Activated T-helper 2 cell treated with anti-CD3 and anti-CD28 coated beads, Interferon-gamma antibody, Interleukin-2, Interleukin-4, amounts not matched to agents 10 μg/mL and 5 μg/mL and 100 μg/mL, durations not matched to agents 14 hours and 24 hours and 36 hours (primary cell): Measurements from ENCODE around the gene DCHS1. TPM values are rescaled to one million over a fixed set of nuclear protein-coding genes. Genes with fewer than 3 reads are reported as not detected.

Experiments
- DNase-seq: peaks from one replicate; pipeline ENCODE4 v3.0.0; 2021; ENCODE audit warnings: low spot score
- H3K27ac Mint-ChIP-seq: one replicate; pipeline ENCODE4 v1.8.0; 2021; ENCODE audit warnings: mixed read lengths
- H3K27me3 Mint-ChIP-seq: one replicate; pipeline ENCODE4 v1.8.0; 2021; ENCODE audit warnings: low read depth, mixed read lengths
- H3K36me3 Mint-ChIP-seq: one replicate; pipeline ENCODE4 v1.8.0; 2021; ENCODE audit warnings: low read depth, mixed read lengths
- H3K4me1 Mint-ChIP-seq: one replicate; pipeline ENCODE4 v1.8.0; 2021; ENCODE audit warnings: low read depth, mixed read lengths
- H3K4me3 Mint-ChIP-seq: one replicate; pipeline ENCODE4 v1.8.0; 2021; ENCODE audit warnings: low read depth, mild to moderate bottlenecking, moderate library complexity, mixed read lengths
- H3K9me3 Mint-ChIP-seq: one replicate; pipeline ENCODE4 v1.8.0; 2021; ENCODE audit warnings: mixed read lengths
- intact Hi-C: fragments of 100-400 bp; cut with micrococcal nuclease; formaldehyde crosslinking; loops from one replicate; pipeline ENCODE4 v1.15.1; 2023
- total RNA-seq: library from RNA; stranded (reverse); gene quantifications from 2 replicates; pipeline ENCODE4 v1.2.3, GENCODE V29; 2022

DCHS1 gene
- total RNA-seq, 1 donor from 2014 or later, result 0.57 TPM

DNA sequence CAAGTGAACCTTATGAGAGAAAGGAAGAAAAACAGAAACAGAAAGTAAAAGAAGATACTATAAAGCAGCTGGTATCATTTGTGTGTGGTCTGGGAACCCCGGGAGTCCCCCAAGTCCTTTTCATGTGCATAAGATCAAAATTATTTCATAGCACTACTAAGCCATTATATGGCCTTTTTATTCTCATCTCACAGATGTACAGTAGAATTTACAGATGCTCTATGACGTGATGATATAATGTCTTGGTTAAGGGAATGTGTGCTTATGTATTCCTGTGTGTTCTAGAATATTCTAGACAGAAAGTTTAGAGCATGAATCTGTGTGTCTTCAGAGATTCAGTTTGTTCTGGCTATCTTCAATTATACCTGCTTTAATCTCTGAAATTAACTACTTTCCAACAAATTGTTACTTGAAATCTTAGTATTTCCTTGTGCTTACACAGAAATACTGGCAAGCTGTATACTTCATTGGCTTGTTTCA is 27.8 kb downstream of the DCHS1 start:
- no peak overlapping the region for H3K27ac Mint-ChIP-seq
- DNase-seq, result no peak
- H3K9me3 Mint-ChIP-seq, result no peaks in the 10 kb centered on the region
- intact Hi-C loops, result no loop called here
- peaks cover 13% of the 10 kb centered on the region for H3K4me1 Mint-ChIP-seq
- H3K4me3 Mint-ChIP-seq, result peak overlapping the region; percentile 54
- H3K27me3 Mint-ChIP-seq, result no peaks in the 10 kb centered on the region
- no peaks in the 10 kb centered on the region for H3K36me3 Mint-ChIP-seq

DNA sequence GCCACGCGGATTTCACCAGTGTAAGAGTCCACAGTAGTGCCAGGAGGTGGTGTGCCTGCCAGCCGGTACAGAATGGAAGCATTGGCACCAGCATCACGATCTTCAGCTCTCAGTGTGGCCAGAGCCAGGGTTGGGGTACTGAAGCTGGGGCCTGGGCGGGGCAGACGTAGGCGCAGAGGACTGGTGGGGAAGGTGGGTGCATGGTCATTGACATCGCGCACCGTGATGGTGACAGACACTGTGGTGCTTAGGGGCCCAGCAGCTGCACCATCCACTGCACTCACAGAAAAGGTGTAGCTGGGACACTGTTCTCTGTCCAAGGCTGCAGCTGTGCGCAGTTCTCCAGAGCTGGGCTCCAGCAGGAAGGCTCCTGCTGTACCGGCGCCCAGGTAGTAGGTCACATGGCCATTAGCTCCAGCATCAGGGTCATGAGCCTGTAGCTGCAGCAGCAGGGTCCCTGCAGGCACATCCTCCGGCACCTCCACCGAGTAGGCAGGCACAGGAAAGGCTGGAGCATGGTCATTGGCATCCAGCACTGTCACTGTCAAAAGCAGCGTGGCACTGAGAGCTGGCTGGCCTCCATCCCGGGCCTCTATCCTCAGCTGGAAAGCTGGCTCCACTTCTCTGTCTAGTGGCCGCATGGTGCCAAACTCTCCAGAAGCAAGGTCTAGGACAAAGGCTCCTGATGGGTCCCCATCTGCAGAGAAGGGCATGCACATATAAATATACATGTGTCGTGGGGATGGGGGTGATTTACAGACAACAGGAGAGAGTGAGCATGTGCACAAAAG is 28.4 kb downstream of the DCHS1 start:
- intact Hi-C loops, result no loop called here
- Mint-ChIP-seq H3K27ac (no peak overlapping the region), H3K36me3 (no peaks in the 10 kb centered on the region), H3K4me3 (peak overlapping the region; percentile 54), H3K4me1 (peaks cover 13% of the 10 kb centered on the region), H3K9me3 (no peaks in the 10 kb centered on the region), H3K27me3 (no peaks in the 10 kb centered on the region)
- no peak for DNase-seq

DNA sequence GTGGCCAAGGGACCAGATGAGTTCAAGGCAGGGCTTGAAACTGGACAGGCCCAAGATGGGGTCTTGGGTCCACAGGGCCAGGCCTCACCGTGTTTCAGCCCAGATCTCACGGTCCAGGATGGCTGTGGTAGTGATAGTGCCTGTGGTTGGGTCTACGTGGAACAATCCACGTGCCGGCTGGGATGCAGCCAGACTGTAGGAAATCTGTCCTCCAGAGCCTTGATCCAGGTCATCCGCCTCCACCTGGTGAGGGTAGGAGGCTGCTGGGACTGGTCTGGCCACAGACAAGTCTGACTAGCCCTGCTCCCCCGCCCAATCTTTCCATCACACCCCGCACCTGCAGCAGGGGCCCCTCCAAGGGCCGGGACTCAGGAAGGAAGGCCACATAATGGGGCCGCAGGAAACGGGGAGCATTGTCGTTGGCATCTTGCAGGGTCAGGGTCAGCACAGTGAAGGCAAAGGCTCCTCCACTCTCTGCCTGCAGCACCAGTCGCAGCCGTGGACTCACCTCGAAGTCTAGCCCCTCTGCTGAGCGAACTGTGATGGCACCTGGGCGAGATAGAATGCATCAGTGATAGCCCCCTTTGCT is 29.7 kb downstream of the DCHS1 start:
- H3K4me1 Mint-ChIP-seq, result peaks cover 13% of the 10 kb centered on the region
- H3K4me3 Mint-ChIP-seq, result no peak overlapping the region
- no peaks in the 10 kb centered on the region for H3K9me3 Mint-ChIP-seq
- no peak for DNase-seq
- no peaks in the 10 kb centered on the region for H3K27me3 Mint-ChIP-seq
- H3K36me3 Mint-ChIP-seq, result no peaks in the 10 kb centered on the region
- intact Hi-C loops, result no loop called here
- H3K27ac Mint-ChIP-seq, result no peak overlapping the region

DNA sequence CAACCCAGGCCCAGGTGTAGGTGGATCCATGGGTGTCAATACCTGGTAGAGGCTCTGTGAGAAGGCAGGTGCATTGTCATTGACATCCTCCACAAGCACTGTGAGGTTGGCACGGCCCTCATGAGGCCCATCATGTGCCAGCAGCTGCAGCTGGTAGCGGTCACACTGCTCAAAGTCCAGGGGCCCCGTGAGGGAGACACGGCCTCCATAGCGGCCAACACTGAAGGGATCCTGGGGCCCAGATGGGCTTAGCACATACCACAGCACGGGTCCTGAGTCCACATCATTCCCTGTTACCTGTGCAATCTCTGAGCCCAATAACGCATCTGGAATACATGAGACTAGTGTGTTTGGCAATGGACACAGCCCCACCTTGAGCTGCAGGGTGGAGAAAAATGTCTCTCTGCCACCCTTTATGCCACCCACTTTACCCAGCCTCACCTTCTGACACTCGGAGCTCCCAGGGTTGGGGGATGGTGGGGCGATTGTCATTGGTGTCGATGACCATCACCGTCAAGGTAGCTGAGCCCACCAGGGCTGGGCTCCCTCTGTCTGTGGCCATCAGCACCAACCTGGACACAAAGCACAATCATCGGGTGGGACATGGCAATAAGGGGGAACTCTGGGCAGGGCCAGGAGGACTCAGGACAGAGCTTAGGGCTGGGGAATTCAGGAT is 30.3 kb downstream of the DCHS1 start:
- H3K4me1 Mint-ChIP-seq, result peaks cover 13% of the 10 kb centered on the region
- no peak overlapping the region for H3K27ac Mint-ChIP-seq
- H3K4me3 Mint-ChIP-seq, result no peak overlapping the region
- H3K9me3 Mint-ChIP-seq, result no peaks in the 10 kb centered on the region
- no peaks in the 10 kb centered on the region for H3K27me3 Mint-ChIP-seq
- H3K36me3 Mint-ChIP-seq, result no peaks in the 10 kb centered on the region
- intact Hi-C loops, result no loop called here
- no peak for DNase-seq

DNA sequence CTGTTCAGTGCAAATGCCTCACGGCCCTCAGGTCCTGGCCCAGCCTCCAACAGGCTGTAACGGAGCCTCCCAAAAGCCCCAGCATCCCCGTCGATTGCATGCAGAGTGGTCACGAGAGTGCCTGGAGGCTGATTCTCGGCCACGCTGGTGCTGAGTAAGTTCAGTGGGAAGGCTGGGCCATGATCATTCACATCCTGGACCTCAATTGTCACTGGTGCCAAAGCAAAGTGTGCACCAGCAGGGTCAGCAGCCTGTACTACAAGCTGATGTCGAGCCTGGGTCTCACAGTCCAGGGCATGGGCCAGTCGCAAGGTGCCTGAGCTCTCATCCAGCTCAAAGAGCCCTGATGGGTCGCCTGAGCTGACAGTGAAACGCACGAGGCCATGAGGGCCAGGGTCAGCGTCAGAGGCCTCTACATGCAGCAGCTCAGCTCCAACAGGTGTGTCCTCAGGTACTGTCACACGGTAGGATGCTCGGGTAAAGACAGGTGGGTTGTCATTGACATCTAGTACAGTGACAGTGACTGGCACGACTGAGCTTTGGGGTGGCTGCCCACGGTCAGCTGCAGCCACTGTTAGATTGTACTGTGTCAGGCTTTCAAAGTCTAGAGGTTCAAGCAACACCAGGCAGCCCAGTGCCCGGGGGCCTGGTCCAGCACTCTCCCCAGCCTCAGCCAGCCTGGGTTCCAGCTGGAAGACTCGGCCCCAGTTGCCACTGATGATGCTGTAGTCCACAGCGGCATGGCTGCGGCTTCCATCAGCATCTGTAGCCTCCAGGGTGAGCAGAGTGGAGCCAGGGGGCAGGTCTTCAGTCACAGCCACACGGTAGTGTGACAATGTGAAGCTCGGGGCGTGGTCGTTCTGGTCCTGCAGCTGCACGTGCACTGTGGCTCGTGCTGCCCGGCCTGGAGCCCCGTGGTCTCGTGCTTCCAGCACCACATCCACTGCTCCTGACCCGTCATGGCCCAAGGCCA is 31.9 kb downstream of the DCHS1 start:
- no peak overlapping the region for H3K27ac Mint-ChIP-seq
- no peak overlapping the region for H3K4me3 Mint-ChIP-seq
- no peaks in the 10 kb centered on the region for H3K27me3 Mint-ChIP-seq
- no peaks in the 10 kb centered on the region for H3K36me3 Mint-ChIP-seq
- H3K9me3 Mint-ChIP-seq, result no peaks in the 10 kb centered on the region
- intact Hi-C loops, result no loop called here
- H3K4me1 Mint-ChIP-seq, result peaks cover 13% of the 10 kb centered on the region
- DNase-seq, result no peak

DNA sequence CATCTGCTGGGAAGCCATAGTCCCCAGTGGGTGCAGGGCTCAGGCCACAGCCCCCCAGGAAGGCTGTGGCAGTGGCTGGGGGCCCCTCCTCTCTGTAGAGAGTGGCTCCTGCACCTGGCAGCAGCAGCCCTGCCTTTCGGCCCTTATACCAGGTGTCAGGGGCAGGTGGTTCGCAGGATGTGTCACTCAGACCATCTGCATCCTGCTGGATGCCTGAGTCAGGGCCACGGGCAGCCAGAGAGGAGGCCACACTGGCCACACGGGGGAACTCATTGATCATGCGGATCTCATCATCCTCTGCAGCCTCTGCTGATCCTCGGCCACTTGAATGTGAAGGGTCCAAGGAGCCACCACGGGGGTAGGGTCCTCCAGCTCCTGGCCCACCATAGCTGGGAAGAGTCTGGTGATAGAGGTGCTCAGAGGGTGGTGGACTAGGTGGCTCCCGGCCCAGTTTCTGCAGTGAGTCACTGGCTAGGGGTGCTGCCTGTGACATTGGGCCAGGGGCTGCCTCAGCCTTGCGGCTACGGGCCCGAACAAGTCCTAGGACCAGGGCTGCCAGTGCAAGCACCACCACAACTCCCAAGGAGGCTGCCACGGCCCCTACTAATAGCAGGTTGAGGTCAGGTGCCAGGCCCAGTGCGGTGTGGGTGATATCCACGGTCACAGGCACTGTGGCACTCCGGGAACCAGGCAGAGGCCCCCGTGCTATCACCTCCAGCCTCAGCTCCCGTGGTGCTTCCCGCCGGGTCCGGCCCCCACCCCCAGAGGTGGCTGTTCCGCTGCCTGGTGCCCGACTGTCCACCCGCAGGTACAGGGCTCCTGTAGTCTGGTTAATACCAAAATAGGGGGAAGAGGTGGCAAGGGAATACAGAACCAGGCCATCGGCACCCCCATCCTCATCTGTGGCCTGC is 33.1 kb downstream of the DCHS1 start:
- no peaks in the 10 kb centered on the region for H3K27me3 Mint-ChIP-seq
- no peaks in the 10 kb centered on the region for H3K9me3 Mint-ChIP-seq
- H3K4me1 Mint-ChIP-seq, result peaks cover 7% of the 10 kb centered on the region

DNA sequence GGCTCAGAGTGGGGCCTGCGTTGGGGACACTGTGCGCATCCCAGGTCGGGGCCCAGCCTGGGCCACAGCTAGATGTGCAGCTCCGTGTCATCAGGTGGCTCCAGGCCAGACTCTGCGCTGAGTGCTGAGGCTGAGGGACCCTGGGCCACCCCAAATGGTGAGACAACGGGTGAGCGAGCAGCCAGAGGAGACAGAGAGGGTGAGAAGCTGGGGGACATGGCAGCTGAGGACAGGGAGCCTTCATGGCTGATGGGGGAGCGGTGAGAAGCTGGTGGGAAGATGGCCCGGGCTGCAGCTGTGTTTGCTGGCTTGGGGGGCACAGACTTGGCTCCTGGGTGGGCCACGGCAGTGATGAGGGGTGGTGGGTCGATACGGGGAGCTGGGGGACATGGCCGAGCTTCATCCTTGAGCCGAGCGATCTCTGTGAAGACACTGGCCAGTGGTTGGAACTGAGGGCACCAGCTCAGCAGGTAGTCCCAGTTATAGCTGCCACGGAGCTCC is 33.8 kb downstream of the DCHS1 start:
- intact Hi-C loops, result no loop called here
- Mint-ChIP-seq H3K9me3 (no peaks in the 10 kb centered on the region), H3K4me1 (peaks cover 6% of the 10 kb centered on the region), H3K27me3 (no peaks in the 10 kb centered on the region), H3K36me3 (no peaks in the 10 kb centered on the region), H3K27ac (no peak overlapping the region), H3K4me3 (no peak overlapping the region)
- no peak for DNase-seq

More for the DNA sequence above, 33.1 kb downstream of the DCHS1 start:
- Mint-ChIP-seq H3K4me3 (no peak overlapping the region), H3K27ac (no peak overlapping the region), H3K36me3 (no peaks in the 10 kb centered on the region)
- DNase-seq, result no peak
- intact Hi-C loops, result no loop called here

DNA sequence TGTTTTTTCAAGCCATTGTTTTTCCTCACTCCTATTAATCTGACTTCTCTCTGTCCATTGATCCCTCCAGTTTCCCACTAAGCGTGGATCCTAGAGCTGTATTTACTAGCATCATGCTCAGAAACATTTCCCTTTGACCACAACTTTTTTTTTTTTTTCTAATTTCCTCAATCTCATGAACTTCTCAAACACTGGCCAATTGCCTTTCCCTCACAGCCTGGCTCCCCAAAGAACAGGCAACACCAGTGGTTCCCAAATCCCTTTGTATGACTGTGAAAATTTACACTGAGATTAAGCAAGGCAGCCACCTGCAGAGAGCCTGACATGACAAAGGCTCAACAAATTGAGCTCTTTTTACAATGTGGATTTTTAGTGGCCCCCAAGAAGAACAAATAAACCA is 35.0 kb downstream of the DCHS1 start:
- H3K9me3 Mint-ChIP-seq, result no peaks in the 10 kb centered on the region
- H3K27me3 Mint-ChIP-seq, result no peaks in the 10 kb centered on the region
- no peak for DNase-seq
- H3K4me3 Mint-ChIP-seq, result no peak overlapping the region
- intact Hi-C loops, result no loop called here
- H3K27ac Mint-ChIP-seq, result no peak overlapping the region
- H3K4me1 Mint-ChIP-seq, result peaks cover 6% of the 10 kb centered on the region
- peaks cover 8% of the 10 kb centered on the region for H3K36me3 Mint-ChIP-seq

DNA sequence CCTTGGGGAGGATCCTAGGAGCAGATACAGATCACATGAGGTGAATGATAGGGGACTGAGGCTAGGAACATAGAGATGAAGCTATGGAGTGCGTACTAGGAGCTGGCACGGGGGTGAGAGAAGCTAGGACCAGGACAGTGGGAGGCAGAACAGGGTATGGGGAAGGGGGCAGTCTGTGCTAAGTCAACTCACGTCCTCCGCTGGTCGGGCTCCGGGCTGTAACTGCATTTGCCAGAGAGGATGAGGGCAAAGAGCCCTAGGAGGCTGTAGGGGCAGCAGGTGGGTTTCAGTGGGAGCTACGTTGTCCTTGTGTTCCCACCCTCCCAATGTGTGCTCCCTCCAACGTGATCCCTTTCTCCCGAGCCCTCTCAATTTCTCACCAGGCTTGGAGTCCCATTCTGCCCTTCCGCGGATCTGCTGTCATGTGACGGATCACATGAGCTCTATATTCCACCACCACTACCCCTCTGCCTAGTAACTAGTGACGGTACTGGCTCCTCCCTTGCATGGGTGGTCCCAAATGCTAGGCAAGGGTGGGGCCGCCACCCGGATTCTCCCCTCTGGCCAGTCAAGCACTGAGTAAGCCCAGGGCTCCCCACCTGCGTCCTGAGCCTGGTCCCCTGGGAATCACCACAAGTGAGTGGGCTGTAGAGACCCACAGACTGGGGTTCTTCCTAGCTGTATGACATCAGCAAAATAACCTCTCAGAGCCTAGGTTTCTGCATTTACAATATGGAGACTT is 36.4 kb downstream of the DCHS1 start, which contains the start of gene TPP1:
TPP1 (minus strand) TSS at position 419 of the 742 bp plus-strand sequence; CDS start at position 397, 22 bp downstream.
- Mint-ChIP-seq H3K9me3 (no peaks in the 10 kb centered on the region), H3K27ac (no peak within 1 kb of the TSS)
- intact Hi-C loops, result loop anchor here (1.0 to 10.0 kb wide), 4 partner anchors 14 to 384 kb away; partner anchors contain the start of genes APBB1, CNGA4, FHIP1B and MRPL17

DNA sequence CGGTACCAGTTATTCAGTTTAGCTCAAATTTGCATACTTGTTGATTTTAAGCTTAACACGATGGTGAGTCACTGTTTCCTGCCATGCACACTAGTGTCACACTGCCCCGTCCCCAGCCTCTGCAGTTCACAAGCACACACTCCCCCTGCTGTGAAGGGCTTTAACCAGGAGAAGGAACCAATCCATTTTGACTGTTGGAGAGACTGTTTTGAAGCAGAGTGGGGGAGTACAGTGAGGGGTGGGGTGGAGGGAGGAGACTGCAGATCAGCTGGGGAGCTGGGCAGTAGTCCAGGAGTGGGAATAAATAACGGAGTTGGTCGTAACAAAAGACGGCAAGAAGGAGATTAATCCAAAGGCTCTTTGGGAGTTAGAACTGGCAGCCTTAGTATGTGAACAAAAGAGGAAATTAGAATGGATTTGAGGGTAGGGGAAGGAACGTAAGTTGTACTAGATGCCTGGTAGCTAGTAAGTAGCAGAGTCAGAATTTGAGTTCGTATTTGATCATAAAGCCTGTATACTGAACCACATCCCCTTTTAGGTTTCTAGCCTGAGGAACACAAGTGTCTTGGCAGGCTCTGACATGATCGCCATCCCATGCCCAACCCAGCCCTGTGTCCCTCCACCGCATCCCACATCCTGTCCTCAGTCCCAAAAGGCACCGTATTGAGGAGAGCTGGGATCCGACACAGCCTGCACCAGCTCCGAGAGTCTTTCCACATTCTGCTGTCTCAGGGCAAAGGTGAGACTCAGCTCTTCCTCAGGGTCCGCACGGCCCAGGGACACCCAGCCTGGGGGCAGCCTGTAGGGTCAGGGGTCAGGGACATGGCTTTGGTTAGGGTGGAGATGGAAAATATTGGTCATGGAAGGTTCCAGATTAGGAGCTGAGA is 37.2 kb downstream of the DCHS1 start:
- peak; percentile 50 for DNase-seq
- Mint-ChIP-seq H3K36me3 (peaks cover 18% of the 10 kb centered on the region), H3K27ac (no peak overlapping the region), H3K27me3 (no peaks in the 10 kb centered on the region), H3K4me1 (peaks cover 6% of the 10 kb centered on the region), H3K4me3 (no peak overlapping the region), H3K9me3 (no peaks in the 10 kb centered on the region)
- intact Hi-C loops, result loop anchor here (1.0 to 10.0 kb wide), 4 partner anchors 14 to 384 kb away; partner anchors contain the start of genes APBB1, CNGA4, FHIP1B and MRPL17

More for the DNA sequence above, 36.4 kb downstream of the DCHS1 start, which contains the start of gene TPP1:
- Mint-ChIP-seq H3K36me3 (peaks cover 18% of the 10 kb centered on the region), H3K4me1 (peaks cover 6% of the 10 kb centered on the region), H3K4me3 (no peak within 1 kb of the TSS), H3K27me3 (no peaks in the 10 kb centered on the region)
- DNase-seq, result peak; percentile 87
